IMR-90 (cell line): ENCODE results near the gene USP17L26. TPM values are rescaled to one million over a fixed set of nuclear protein-coding genes. Genes with fewer than 3 reads are reported as not detected.
"Not testable (repeated sequence)": the region's sequence is repeated elsewhere in the genome, so short reads cannot be mapped to it uniquely, and the experiment has no call there.

Source experiments
- ATAC-seq: fragments of 200-7000 bp; cut with Tn5 transposase; 2 replicates; pipeline ENCODE4 v1.9.1; 2020; ENCODE audit warnings: low read depth, mild to moderate bottlenecking, moderate library complexity
- BruUV-seq: library from RNA; stranded (reverse); fragments of 400-500 nt; replicated peaks from 2 replicates; lab custom pipeline; 2021; lab: Mats Ljungman, UMichigan
- CTCF ChIA-PET: fragments of 300-600 bp; formaldehyde crosslinking; extraction: SDS; loops from one replicate; lab custom pipeline; 2021; ENCODE audit warnings: antibody characterized with exemption; lab: Yijun Ruan, JAX
- POLR2A ChIA-PET: fragments of 300-600 bp; sonication (Branson Sonifier 250); formaldehyde crosslinking; loops from one replicate; lab custom pipeline; 2022; ENCODE audit warnings: antibody characterized with exemption; ENCODE audit not compliant: unreplicated experiment; lab: Charles Lee
- DNase-seq: peaks from one replicate; pipeline ENCODE4 v3.0.0; 2013
- H2AFZ ChIP-seq: replicated peaks from 2 replicates; pipeline ENCODE3; 2013; ENCODE audit warnings: low read length, mild to moderate bottlenecking; ENCODE audit not compliant: poor library complexity
- H2AK5ac ChIP-seq: 2 replicates; pipeline ENCODE4 v1.6.1; 2013; ENCODE audit warnings: low read depth, low read length, inconsistent platforms
- H2AK9ac ChIP-seq: replicated peaks from 2 replicates; pipeline ENCODE3; 2013; ENCODE audit warnings: mild to moderate bottlenecking, low read depth, low read length, moderate library complexity; ENCODE audit not compliant: poor library complexity
- H2BK120ac ChIP-seq: 2 replicates; pipeline ENCODE4 v1.6.1; 2013; ENCODE audit warnings: low read depth, low read length, inconsistent platforms
- H2BK15ac ChIP-seq: 3 replicates; pipeline ENCODE4 v1.6.1; 2013; ENCODE audit warnings: low read depth, low read length, inconsistent platforms
- H2BK20ac ChIP-seq: 2 replicates; pipeline ENCODE4 v1.6.1; 2013; ENCODE audit warnings: low read depth, mild to moderate bottlenecking, inconsistent platforms, low read length, moderate library complexity
- H2BK5ac ChIP-seq: 2 replicates; pipeline ENCODE4 v1.6.1; 2013; ENCODE audit warnings: mild to moderate bottlenecking, low read depth, low read length, inconsistent platforms; ENCODE audit not compliant: poor library complexity, severe bottlenecking
- H3K14ac ChIP-seq: replicated peaks from 2 replicates; pipeline ENCODE4 v1.6.1; 2013; ENCODE audit warnings: low read depth, low read length, inconsistent platforms
- H3K18ac ChIP-seq: 2 replicates; pipeline ENCODE4 v1.6.1; 2013; ENCODE audit warnings: low read depth, low read length, control low read depth
- H3K23ac ChIP-seq: 2 replicates; pipeline ENCODE4 v1.6.1; 2013; ENCODE audit warnings: low read depth, low read length, inconsistent platforms
- H3K27ac ChIP-seq: 2 replicates; pipeline ENCODE4 v1.5.1; 2013; ENCODE audit warnings: mild to moderate bottlenecking, control low read depth, low read length; ENCODE audit not compliant: insufficient read depth
- H3K27me3 ChIP-seq: 2 replicates; pipeline ENCODE4 v1.6.1; 2013; ENCODE audit warnings: low read length; ENCODE audit not compliant: control insufficient read depth, insufficient read depth
- H3K36me3 ChIP-seq: 2 replicates; pipeline ENCODE4 v1.6.1; 2013; ENCODE audit warnings: low read length, mixed read lengths; ENCODE audit not compliant: control insufficient read depth, insufficient read depth
- H3K4ac ChIP-seq: 2 replicates; pipeline ENCODE4 v1.6.1; 2013; ENCODE audit warnings: low read depth, low read length, inconsistent platforms
- H3K4me1 ChIP-seq: 2 replicates; pipeline ENCODE4 v1.6.1; 2013; ENCODE audit warnings: low read length, mixed read lengths; ENCODE audit not compliant: control insufficient read depth, insufficient read depth
- H3K4me2 ChIP-seq: 2 replicates; pipeline ENCODE4 v1.6.1; 2013; ENCODE audit warnings: low read depth, mild to moderate bottlenecking, control low read depth, low read length, moderate library complexity
- H3K4me3 ChIP-seq: 2 replicates; pipeline ENCODE4 v1.5.1; 2013; ENCODE audit warnings: low read depth, mild to moderate bottlenecking, control low read depth, low read length, moderate library complexity; ENCODE audit not compliant: insufficient read depth
- H3K56ac ChIP-seq: 2 replicates; pipeline ENCODE4 v1.6.1; 2013; ENCODE audit warnings: low read length, inconsistent platforms; ENCODE audit not compliant: insufficient read depth; ENCODE audit errors: extremely low read depth
- H3K79me1 ChIP-seq, 2 experiments: 2 replicates each; pipeline ENCODE4 v1.6.1; 2013; ENCODE audit warnings: low read length in 2 of 2, inconsistent platforms in 1 of 2, low read depth in 1 of 2
- H3K9ac ChIP-seq: 2 replicates; pipeline ENCODE4 v1.6.1; 2013; ENCODE audit warnings: low read depth, low read length, control low read depth
- H3K9me1 ChIP-seq: 2 replicates; pipeline ENCODE4 v1.6.1; 2013; ENCODE audit warnings: low read length, inconsistent platforms; ENCODE audit not compliant: insufficient read depth
- H3K9me3 ChIP-seq: 2 replicates; pipeline ENCODE4 v1.6.1; 2013; ENCODE audit warnings: low read length; ENCODE audit not compliant: control insufficient read depth, insufficient read depth
- H4K20me1 ChIP-seq: 2 replicates; pipeline ENCODE4 v1.6.1; 2013; ENCODE audit warnings: low read length, inconsistent platforms; ENCODE audit not compliant: insufficient read depth
- H4K5ac ChIP-seq: 2 replicates; pipeline ENCODE4 v1.6.1; 2013; ENCODE audit warnings: mild to moderate bottlenecking, low read depth, low read length, control low read depth
- H4K8ac ChIP-seq, 2 experiments: 2 replicates each; pipeline ENCODE4 v1.6.1; 2013; ENCODE audit warnings: low read depth in 2 of 2, low read length in 2 of 2, control low read depth in 1 of 2, inconsistent platforms in 1 of 2
- H4K91ac ChIP-seq: 2 replicates; pipeline ENCODE4 v1.6.1; 2013; ENCODE audit warnings: low read depth, low read length, inconsistent platforms; ENCODE audit not compliant: insufficient read depth
- WGBS, 2 experiments: methylation state at CpG; one replicate each; pipeline versions ENCODE4 v1.1.5 to v1.1.7; 2013; ENCODE audit warnings: missing lambda C conversion rate in 2 of 2; ENCODE audit not compliant: insufficient read length in 1 of 2; ENCODE audit errors: extremely low coverage in 2 of 2; 5-methylcytosine and 5-hydroxymethylcytosine counted together
- dilution Hi-C: fragments of 300-500 bp; cut with HindIII; formaldehyde crosslinking; loops from one replicate; pipeline ENCODE4 v1.14.3; 2018; ENCODE audit warnings: low sequenced_read_pairs; ENCODE audit not compliant: unreplicated experiment
- in situ Hi-C: fragments of 300-500 bp; cut with MboI; formaldehyde crosslinking; loops from 3 replicates; pipeline ENCODE4 v1.14.3; 2019; ENCODE audit warnings: low sequenced_read_pairs, inconsistent platforms, mixed read lengths
- intact Hi-C: fragments of 100-400 bp; cut with micrococcal nuclease; formaldehyde crosslinking; loops from 2 replicates; pipeline ENCODE4 v1.10.0; 2022
- polyA plus RNA-seq, 3 experiments: library from polyadenylated mRNA; depleted of rRNA; stranded (reverse); fragments of >200 nt; gene quantifications; 2 replicates each; pipeline ENCODE4 v1.2.3, GENCODE V29; 2012; ENCODE audit warnings: low replicate concordance in 1 of 3
- total RNA-seq: library from RNA; depleted of rRNA; stranded (reverse); fragments of >200 nt; gene quantifications from 2 replicates; pipeline ENCODE4 v1.2.3, GENCODE V29; 2012

Gene USP17L26
- total and polyA plus RNA-seq, 2 of the 4 experiments (the other 2 are of a cell fraction), result not detected

- H4K91ac ChIP-seq, H3K18ac ChIP-seq, H3K14ac ChIP-seq, CTCF ChIA-PET, H4K8ac ChIP-seq, H3K27me3 ChIP-seq, in situ Hi-C loops, H2AFZ ChIP-seq, H4K5ac ChIP-seq, H3K4ac ChIP-seq, H2BK5ac ChIP-seq, H3K4me1 ChIP-seq, H2BK15ac ChIP-seq, POLR2A ChIA-PET, BruUV-seq, H2AK9ac ChIP-seq, H3K56ac ChIP-seq, H2BK120ac ChIP-seq, H3K79me1 ChIP-seq, H3K27ac ChIP-seq, ATAC-seq, H3K9ac ChIP-seq, H3K4me3 ChIP-seq, H2AK5ac ChIP-seq, H3K9me3 ChIP-seq, H3K4me2 ChIP-seq, dilution Hi-C loops, H2BK20ac ChIP-seq, H3K36me3 ChIP-seq, DNase-seq, H3K9me1 ChIP-seq, H3K23ac ChIP-seq, H4K20me1 ChIP-seq, intact Hi-C loops: not testable (repeated sequence)
- WGBS, 2 experiments, result no CpG with 5 or more reads among the region's 15 CpGs
Observed at GRCh38 chr4:9348593-9348992, 14.1 kb downstream of the USP17L26 start, which contains the start of gene USP17L28. TSS of gene USP17L28 (plus strand) at chr4:9348893. CDS start at chr4:9348893, 0 bp downstream.

GRCh38 chr4:9350866-9351265 is 16.4 kb downstream of the USP17L26 start:
- H2BK20ac ChIP-seq, H3K56ac ChIP-seq, H3K27ac ChIP-seq, H2AFZ ChIP-seq, ATAC-seq, H4K20me1 ChIP-seq, H3K4ac ChIP-seq, H3K9me1 ChIP-seq, H3K9ac ChIP-seq, POLR2A ChIA-PET, H3K23ac ChIP-seq, H2BK5ac ChIP-seq, H2AK5ac ChIP-seq, dilution Hi-C loops, DNase-seq, H3K18ac ChIP-seq, H2BK15ac ChIP-seq, H3K27me3 ChIP-seq, H2AK9ac ChIP-seq, CTCF ChIA-PET, H3K36me3 ChIP-seq, H2BK120ac ChIP-seq, intact Hi-C loops, in situ Hi-C loops, BruUV-seq, H3K79me1 ChIP-seq, H3K14ac ChIP-seq, H3K9me3 ChIP-seq, H4K8ac ChIP-seq, H4K91ac ChIP-seq, H3K4me1 ChIP-seq, H3K4me3 ChIP-seq, H3K4me2 ChIP-seq, H4K5ac ChIP-seq: not testable (repeated sequence)
- no CpG with 5 or more reads among the region's 18 CpGs for WGBS, 2 experiments
